HCT116 (cell line): Measurements from ENCODE around the gene P2RX5. TPM values are rescaled to one million over a fixed set of nuclear protein-coding genes. Genes with fewer than 3 reads are reported as not detected.

Source experiments
- ATAC-seq: fragments of 200-7000 bp; cut with Tn5 transposase; 2 replicates; pipeline ENCODE4 v1.9.1; 2020; ENCODE audit warnings: mild to moderate bottlenecking, moderate library complexity
- BruUV-seq: library from RNA; stranded (reverse); fragments of 400-500 nt; replicated peaks from 2 replicates; lab custom pipeline; 2021; lab: Mats Ljungman, UMichigan
- CTCF ChIA-PET: fragments of 300-600 bp; sonication (Branson Sonifier 250); formaldehyde crosslinking; loops from one replicate; lab custom pipeline; 2021; ENCODE audit warnings: antibody characterized with exemption; lab: Charles Lee
- POLR2A ChIA-PET: fragments of 300-600, 350-600 bp; sonication (Branson Sonifier 250); formaldehyde crosslinking; loops from one replicate; lab custom pipeline; 2021; ENCODE audit warnings: antibody characterized with exemption; lab: Charles Lee
- RAD21 ChIA-PET, 2 experiments: fragments of 300-600 bp; sonication (Branson Sonifier 250); formaldehyde crosslinking; loops; one replicate each; lab custom pipeline; 2023; ENCODE audit warnings: low total read pairs in 2 of 2; ENCODE audit not compliant: uncharacterized antibody in 2 of 2, unreplicated experiment in 2 of 2, low non-redundant PET in 1 of 2; lab: Charles Lee
- DNase-seq: peaks from one replicate; pipeline ENCODE4 v3.0.0-alpha.2; 2010; ENCODE audit warnings: low read depth, low spot score
- H2AFZ ChIP-seq: fragments of 200-600 bp; shearing (Covaris generic), sonication (generic); 2 replicates; pipeline ENCODE4 v1.6.1; 2017; ENCODE audit warnings: low read depth, mixed run types, mixed read lengths, antibody characterized with exemption, low read length; ENCODE audit not compliant: poor library complexity, severe bottlenecking
- H3K27ac ChIP-seq: 2 replicates; pipeline ENCODE4 v1.5.1; 2012; ENCODE audit warnings: low read depth, low read length
- H3K27me3 ChIP-seq: fragments of 200-600 bp; sonication (generic); 2 replicates; pipeline ENCODE4 v1.6.1; 2016; ENCODE audit warnings: mixed run types, low read length, mixed read lengths; ENCODE audit not compliant: insufficient read depth
- H3K36me3 ChIP-seq, 2 experiments: fragments of 200-500 bp in 1 of 2; fragments of 200-600 bp in 1 of 2; sonication (Bioruptor generic) in 1 of 2; sonication (generic) in 1 of 2; 2 replicates each; pipeline versions ENCODE4 v1.5.1 to v1.6.1; 2014 to 2016; ENCODE audit warnings: low read length in 2 of 2, inconsistent platforms in 1 of 2, mixed read lengths in 1 of 2, mixed run types in 1 of 2; ENCODE audit not compliant: insufficient read depth in 2 of 2, control insufficient read depth in 1 of 2
- H3K4me1 ChIP-seq, 2 experiments: fragments of 200-600 bp in 1 of 2; sonication (generic) in 1 of 2; 2 replicates each; pipeline versions ENCODE4 v1.5.1 to v1.6.1; 2012 to 2017; ENCODE audit warnings: low read length in 2 of 2, inconsistent platforms in 1 of 2, mild to moderate bottlenecking in 1 of 2, mixed read lengths in 1 of 2, mixed run types in 1 of 2, moderate library complexity in 1 of 2; ENCODE audit not compliant: insufficient read depth in 2 of 2, control insufficient read depth in 1 of 2
- H3K4me2 ChIP-seq: fragments of 200-600 bp; sonication (generic); 2 replicates; pipeline ENCODE4 v1.6.1; 2017; ENCODE audit warnings: mixed run types, low read length, mixed read lengths
- H3K4me3 ChIP-seq, 2 experiments: fragments of 200-600 bp in 1 of 2; sonication (generic) in 1 of 2; replicated peaks in 1 of 2; 2 replicates each; pipeline ENCODE4 v1.5.1; 2011 to 2016; ENCODE audit warnings: low read length in 2 of 2, control low read depth in 1 of 2, low read depth in 1 of 2, mild to moderate bottlenecking in 1 of 2, mixed read lengths in 1 of 2, mixed run types in 1 of 2
- H3K79me2 ChIP-seq: fragments of 200-600 bp; sonication (generic); 2 replicates; pipeline ENCODE4 v1.6.1; 2017; ENCODE audit warnings: mild to moderate bottlenecking, mixed run types, low read length, moderate library complexity, mixed read lengths; ENCODE audit not compliant: insufficient read depth
- H3K9ac ChIP-seq: fragments of 200-600 bp; sonication (generic); 2 replicates; pipeline ENCODE4 v1.6.1; 2016; ENCODE audit warnings: low read length, mixed read lengths
- H3K9me2 ChIP-seq: fragments of 200-600 bp; sonication (generic), shearing (Covaris generic); 2 replicates; pipeline ENCODE4 v1.6.1; 2017; ENCODE audit warnings: mixed run types, mild to moderate bottlenecking, moderate library complexity; ENCODE audit not compliant: insufficient read depth
- H3K9me3 ChIP-seq, 2 experiments: fragments of 200-500 bp in 1 of 2; fragments of 200-600 bp in 1 of 2; sonication (Bioruptor generic) in 1 of 2; sonication (generic) in 1 of 2; 2 replicates each; pipeline ENCODE4 v1.6.1; 2014 to 2017; ENCODE audit warnings: low read length in 2 of 2, mixed read lengths in 2 of 2, inconsistent platforms in 1 of 2, low read depth in 1 of 2, mild to moderate bottlenecking in 1 of 2, mixed run types in 1 of 2, moderate library complexity in 1 of 2; ENCODE audit not compliant: control insufficient read depth in 1 of 2, insufficient read depth in 1 of 2
- H4K20me1 ChIP-seq: fragments of 200-600 bp; sonication (generic), shearing (Covaris generic); 2 replicates; pipeline ENCODE4 v1.6.1; 2017; ENCODE audit warnings: mixed run types, mild to moderate bottlenecking, moderate library complexity; ENCODE audit not compliant: insufficient read depth
- CBX3 ChIP-seq: IDR thresholded peaks from 2 replicates; pipeline ENCODE4 v1.6.1; 2012; ENCODE audit warnings: low read depth
- EGR1 ChIP-seq: IDR thresholded peaks from 2 replicates; pipeline ENCODE4 v1.6.1; 2012; ENCODE audit warnings: low read depth
- ELF1 ChIP-seq: IDR thresholded peaks from 2 replicates; pipeline ENCODE4 v1.6.1; 2012; ENCODE audit warnings: low read depth, borderline replicate concordance
- EZH2phosphoT487 ChIP-seq: fragments of 200-600 bp; IDR thresholded peaks from 2 replicates; pipeline ENCODE4 v1.6.1; 2018; ENCODE audit warnings: antibody characterized with exemption, borderline replicate concordance
- RAD21 ChIP-seq: IDR thresholded peaks from 2 replicates; pipeline ENCODE4 v1.6.1; 2012; ENCODE audit warnings: low read depth, mild to moderate bottlenecking
- SP1 ChIP-seq: IDR thresholded peaks from 2 replicates; pipeline ENCODE4 v1.6.1; 2012; ENCODE audit warnings: low read depth
- SRF ChIP-seq: IDR thresholded peaks from 2 replicates; pipeline ENCODE4 v1.6.1; 2012; ENCODE audit warnings: low read depth
- TCF7L2 ChIP-seq: IDR thresholded peaks from 2 replicates; pipeline ENCODE4 v1.7.0; 2011; ENCODE audit warnings: borderline replicate concordance, inconsistent platforms; ENCODE audit not compliant: insufficient read depth, insufficient read length; ENCODE audit errors: extremely low read depth
- ZFX ChIP-seq: fragments of 450-650 bp; IDR thresholded peaks from 2 replicates; pipeline ENCODE4 v1.6.1; 2017
- ZNF274 ChIP-seq: fragments of 200-500 bp; sonication (Bioruptor generic); IDR thresholded peaks from 2 replicates; pipeline ENCODE4 v1.6.1; 2014; ENCODE audit warnings: mild to moderate bottlenecking, low read depth, low read length, inconsistent platforms
- intact Hi-C: fragments of 100-400 bp; cut with micrococcal nuclease; formaldehyde crosslinking; loops from 2 replicates; pipeline ENCODE4 v1.10.0; 2022
- total RNA-seq: library from RNA; stranded (reverse); gene quantifications from one replicate; pipeline ENCODE4 v1.2.1, GENCODE V29; 2021; ENCODE audit not compliant: unreplicated experiment
- TF ChIP-seq, protein P1 (sequence below): IDR thresholded peaks from 2 replicates; pipeline ENCODE4 v1.6.1; 2011; ENCODE audit warnings: mild to moderate bottlenecking, low read length, moderate library complexity; ENCODE audit not compliant: insufficient replicate concordance; ENCODE audit errors: extremely low read depth
- TF ChIP-seq, protein P2 (sequence below): IDR thresholded peaks from 2 replicates; pipeline ENCODE4 v1.6.1; 2012; ENCODE audit warnings: low read depth
- TF ChIP-seq, protein P3 (sequence below), 3 experiments: fragments of 200-600 bp in 1 of 3; sonication (generic) in 1 of 3; IDR thresholded peaks in 2 of 3; conservative IDR thresholded peaks in 1 of 3; 2 replicates each; pipeline ENCODE4 v1.5.1; 2012 to 2017; ENCODE audit warnings: low read depth in 2 of 3, low read length in 2 of 3, antibody characterized with exemption in 1 of 3, borderline replicate concordance in 1 of 3, control low read depth in 1 of 3, mild to moderate bottlenecking in 1 of 3, mixed read lengths in 1 of 3, mixed run types in 1 of 3, moderate library complexity in 1 of 3; ENCODE audit not compliant: insufficient read depth in 1 of 3

The P2RX5 gene
- total RNA-seq, 1 experiment from 2014 or later, result 9.0 TPM

DNA sequence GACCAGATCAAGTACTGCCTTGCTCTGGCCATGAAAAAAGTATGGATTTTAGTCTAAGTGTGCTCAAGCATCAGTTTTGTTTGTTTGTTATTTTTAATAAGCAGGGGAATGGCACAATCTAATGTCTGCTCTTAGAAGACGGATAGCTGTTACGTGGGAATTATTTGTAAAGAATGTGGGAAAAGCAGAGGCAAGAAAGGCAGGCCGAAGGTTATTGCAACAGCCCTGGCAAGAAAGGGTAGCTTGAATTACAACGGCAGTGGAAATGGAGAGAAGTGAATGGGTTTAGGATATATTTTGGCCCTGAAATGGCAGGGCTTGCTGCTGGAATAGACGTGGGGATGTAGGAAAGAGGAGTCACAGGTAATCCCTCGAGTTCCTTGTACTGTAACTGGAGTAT is 26.8 kb upstream of the P2RX5 start:
- H3K9me2 ChIP-seq, result no peaks in the 10 kb centered on the region
- H3K27me3 ChIP-seq, result no peaks in the 10 kb centered on the region
- H3K9me3 ChIP-seq, result no peaks in the 10 kb centered on the region
- intact Hi-C loops, result no loop called here
- peak overlapping the region; percentile 88 for H3K4me2 ChIP-seq
- POLR2A ChIA-PET, result interaction anchor here (1.3 kb wide), 1 partner anchor 12 kb away, joined by 4 read pairs; no protein-coding TSS in a partner anchor
- peaks cover 13 to 19% of the 10 kb centered on the region in 2 experiments; a peak in 3 of 4 replicates for H3K36me3 ChIP-seq
- peaks cover 4% of the 10 kb centered on the region; the same call in 1 of the 2 replicates for H4K20me1 ChIP-seq
- TF ChIP-seq ELF1 (no peak), SP1 (no peak)
- TF ChIP-seq, protein P1, sequence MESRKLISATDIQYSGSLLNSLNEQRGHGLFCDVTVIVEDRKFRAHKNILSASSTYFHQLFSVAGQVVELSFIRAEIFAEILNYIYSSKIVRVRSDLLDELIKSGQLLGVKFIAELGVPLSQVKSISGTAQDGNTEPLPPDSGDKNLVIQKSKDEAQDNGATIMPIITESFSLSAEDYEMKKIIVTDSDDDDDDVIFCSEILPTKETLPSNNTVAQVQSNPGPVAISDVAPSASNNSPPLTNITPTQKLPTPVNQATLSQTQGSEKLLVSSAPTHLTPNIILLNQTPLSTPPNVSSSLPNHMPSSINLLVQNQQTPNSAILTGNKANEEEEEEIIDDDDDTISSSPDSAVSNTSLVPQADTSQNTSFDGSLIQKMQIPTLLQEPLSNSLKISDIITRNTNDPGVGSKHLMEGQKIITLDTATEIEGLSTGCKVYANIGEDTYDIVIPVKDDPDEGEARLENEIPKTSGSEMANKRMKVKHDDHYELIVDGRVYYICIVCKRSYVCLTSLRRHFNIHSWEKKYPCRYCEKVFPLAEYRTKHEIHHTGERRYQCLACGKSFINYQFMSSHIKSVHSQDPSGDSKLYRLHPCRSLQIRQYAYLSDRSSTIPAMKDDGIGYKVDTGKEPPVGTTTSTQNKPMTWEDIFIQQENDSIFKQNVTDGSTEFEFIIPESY, result no peak
- TF ChIP-seq, all 23 proteins: peak for 0
- DNase-seq, result no peak
- H2AFZ ChIP-seq, result no peak overlapping the region
- H3K4me1 ChIP-seq, result peaks cover 8 to 37% of the 10 kb centered on the region in 2 experiments
- peak overlapping the region; percentile 93 to 96 for H3K4me3 ChIP-seq
- ATAC-seq, result no peak
- no TSS peak for BruUV-seq
- H3K9ac ChIP-seq, result peak overlapping the region; percentile 87
- H3K27ac ChIP-seq, result peak overlapping the region; percentile 70
- H3K79me2 ChIP-seq, result peaks cover 49% of the 10 kb centered on the region
- CTCF ChIA-PET, result interaction anchor here (1.1 to 2.5 kb wide), 2 partner anchors 15 to 40 kb away, joined by 4 to 17 read pairs; no protein-coding TSS in a partner anchor
- RAD21 ChIA-PET, result no interaction called here

DNA sequence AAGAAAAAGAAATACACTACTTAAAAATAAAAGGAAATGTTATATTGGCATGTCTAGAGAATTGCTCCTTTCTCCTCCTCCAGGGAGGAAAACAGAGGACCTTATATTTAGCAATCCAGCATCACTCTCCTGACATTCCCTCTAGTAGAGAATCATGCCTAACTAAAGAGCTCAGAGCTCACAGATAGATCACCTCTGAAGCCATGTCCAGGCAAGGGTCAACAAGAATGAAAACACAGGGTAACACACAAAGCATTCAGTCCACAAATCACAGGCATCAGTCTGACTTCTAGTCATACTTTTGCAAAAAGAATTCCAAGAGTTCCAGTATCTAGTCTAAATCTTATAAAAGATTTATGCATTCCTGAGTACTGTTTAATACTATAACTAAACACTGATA is 23.3 kb upstream of the P2RX5 start:
- no peak for DNase-seq
- H3K79me2 ChIP-seq, result peaks cover 18% of the 10 kb centered on the region
- ChIA-PET RAD21 (no interaction called here), POLR2A (no interaction called here), CTCF (no interaction called here)
- H3K9me2 ChIP-seq, result no peaks in the 10 kb centered on the region
- peaks cover 17 to 27% of the 10 kb centered on the region in 2 experiments; a peak in 3 of 4 replicates for H3K36me3 ChIP-seq
- no peak overlapping the region for H3K4me2 ChIP-seq
- no peak for ATAC-seq
- no peak overlapping the region; the same call in 1 of the 2 replicates for H3K27ac ChIP-seq
- no peaks in the 10 kb centered on the region for H3K27me3 ChIP-seq
- no peaks in the 10 kb centered on the region for H4K20me1 ChIP-seq
- BruUV-seq, result no TSS peak
- H2AFZ ChIP-seq, result no peak overlapping the region
- H3K4me1 ChIP-seq, result peaks cover 4 to 26% of the 10 kb centered on the region in 2 experiments
- H3K9me3 ChIP-seq, result no peaks in the 10 kb centered on the region
- no peak overlapping the region for H3K4me3 ChIP-seq
- intact Hi-C loops, result no loop called here
- H3K9ac ChIP-seq, result no peak overlapping the region
- TF ChIP-seq ZNF274 (no peak), RAD21 (no peak), TCF7L2 (no peak), SRF (no peak), CBX3 (no peak), EZH2phosphoT487 (no peak), ZFX (no peak), EGR1 (no peak)
- TF ChIP-seq, protein P2, sequence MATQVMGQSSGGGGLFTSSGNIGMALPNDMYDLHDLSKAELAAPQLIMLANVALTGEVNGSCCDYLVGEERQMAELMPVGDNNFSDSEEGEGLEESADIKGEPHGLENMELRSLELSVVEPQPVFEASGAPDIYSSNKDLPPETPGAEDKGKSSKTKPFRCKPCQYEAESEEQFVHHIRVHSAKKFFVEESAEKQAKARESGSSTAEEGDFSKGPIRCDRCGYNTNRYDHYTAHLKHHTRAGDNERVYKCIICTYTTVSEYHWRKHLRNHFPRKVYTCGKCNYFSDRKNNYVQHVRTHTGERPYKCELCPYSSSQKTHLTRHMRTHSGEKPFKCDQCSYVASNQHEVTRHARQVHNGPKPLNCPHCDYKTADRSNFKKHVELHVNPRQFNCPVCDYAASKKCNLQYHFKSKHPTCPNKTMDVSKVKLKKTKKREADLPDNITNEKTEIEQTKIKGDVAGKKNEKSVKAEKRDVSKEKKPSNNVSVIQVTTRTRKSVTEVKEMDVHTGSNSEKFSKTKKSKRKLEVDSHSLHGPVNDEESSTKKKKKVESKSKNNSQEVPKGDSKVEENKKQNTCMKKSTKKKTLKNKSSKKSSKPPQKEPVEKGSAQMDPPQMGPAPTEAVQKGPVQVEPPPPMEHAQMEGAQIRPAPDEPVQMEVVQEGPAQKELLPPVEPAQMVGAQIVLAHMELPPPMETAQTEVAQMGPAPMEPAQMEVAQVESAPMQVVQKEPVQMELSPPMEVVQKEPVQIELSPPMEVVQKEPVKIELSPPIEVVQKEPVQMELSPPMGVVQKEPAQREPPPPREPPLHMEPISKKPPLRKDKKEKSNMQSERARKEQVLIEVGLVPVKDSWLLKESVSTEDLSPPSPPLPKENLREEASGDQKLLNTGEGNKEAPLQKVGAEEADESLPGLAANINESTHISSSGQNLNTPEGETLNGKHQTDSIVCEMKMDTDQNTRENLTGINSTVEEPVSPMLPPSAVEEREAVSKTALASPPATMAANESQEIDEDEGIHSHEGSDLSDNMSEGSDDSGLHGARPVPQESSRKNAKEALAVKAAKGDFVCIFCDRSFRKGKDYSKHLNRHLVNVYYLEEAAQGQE, result no peak
- TF ChIP-seq, protein P3, sequence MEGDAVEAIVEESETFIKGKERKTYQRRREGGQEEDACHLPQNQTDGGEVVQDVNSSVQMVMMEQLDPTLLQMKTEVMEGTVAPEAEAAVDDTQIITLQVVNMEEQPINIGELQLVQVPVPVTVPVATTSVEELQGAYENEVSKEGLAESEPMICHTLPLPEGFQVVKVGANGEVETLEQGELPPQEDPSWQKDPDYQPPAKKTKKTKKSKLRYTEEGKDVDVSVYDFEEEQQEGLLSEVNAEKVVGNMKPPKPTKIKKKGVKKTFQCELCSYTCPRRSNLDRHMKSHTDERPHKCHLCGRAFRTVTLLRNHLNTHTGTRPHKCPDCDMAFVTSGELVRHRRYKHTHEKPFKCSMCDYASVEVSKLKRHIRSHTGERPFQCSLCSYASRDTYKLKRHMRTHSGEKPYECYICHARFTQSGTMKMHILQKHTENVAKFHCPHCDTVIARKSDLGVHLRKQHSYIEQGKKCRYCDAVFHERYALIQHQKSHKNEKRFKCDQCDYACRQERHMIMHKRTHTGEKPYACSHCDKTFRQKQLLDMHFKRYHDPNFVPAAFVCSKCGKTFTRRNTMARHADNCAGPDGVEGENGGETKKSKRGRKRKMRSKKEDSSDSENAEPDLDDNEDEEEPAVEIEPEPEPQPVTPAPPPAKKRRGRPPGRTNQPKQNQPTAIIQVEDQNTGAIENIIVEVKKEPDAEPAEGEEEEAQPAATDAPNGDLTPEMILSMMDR (IDR thresholded peaks at IDR 0.05 in 2 of 3, conservative IDR thresholded peaks at IDR 0.05 in 1 of 3; ENCODE audit: borderline replicate concordance in 1 of 3, insufficient read depth in 1 of 3, low read depth in 2 of 3, low read length in 2 of 3), result no peak
